Activated CD4-positive, alpha-beta T cell treated with anti-CD3 and anti-CD28 coated beads, Interleukin-2, amount 50 U/mL, for 4 hours (primary cell): ENCODE measurements around the gene MAPK11.

Experiments
- DNase-seq, 2 experiments: peaks; one replicate each; pipeline ENCODE4 v3.0.0-alpha.2; 2020

Gene MAPK11

GRCh38 chr22:50307890-50308596 lies 37.9 kb upstream of the MAPK11 start:
- no peak for DNase-seq

GRCh38 chr22:50306753-50307749 lies 36.9 kb upstream of the MAPK11 start, which contains the start of gene PLXNB2:
TSS of gene PLXNB2 (minus strand) at chr22:50307646. CDS start at chr22:50290584, 17,062 bp downstream.
- no peak for DNase-seq

- DNase-seq: no peak
Measured at GRCh38 chr22:50305923-50306566, 35.9 kb upstream of the MAPK11 start.

GRCh38 chr22:50305393-50305922 lies 35.3 kb upstream of the MAPK11 start:
- DNase-seq: no peak

GRCh38 chr22:50304528-50305392 lies 34.6 kb upstream of the MAPK11 start:
- DNase-seq: no peak

GRCh38 chr22:50303848-50304527 lies 33.8 kb upstream of the MAPK11 start:
- no peak for DNase-seq

- DNase-seq: no peak
Measured at GRCh38 chr22:50303515-50303847, 33.3 kb upstream of the MAPK11 start.

GRCh38 chr22:50302564-50302963 lies 32.4 kb upstream of the MAPK11 start:
- DNase-seq: no peak

- no peak for DNase-seq
Measured at GRCh38 chr22:50302041-50302541, 31.9 kb upstream of the MAPK11 start.

GRCh38 chr22:50301581-50301991 lies 31.4 kb upstream of the MAPK11 start:
- no peak for DNase-seq

GRCh38 chr22:50300620-50301257 lies 30.6 kb upstream of the MAPK11 start:
- DNase-seq: no peak

- no peak for DNase-seq
Measured at GRCh38 chr22:50299785-50300619, 29.8 kb upstream of the MAPK11 start.

- DNase-seq: no peak
Measured at GRCh38 chr22:50298937-50299784, 29.0 kb upstream of the MAPK11 start.

- no peak for DNase-seq
Measured at GRCh38 chr22:50298266-50298637, 28.1 kb upstream of the MAPK11 start.

- DNase-seq: no peak
Measured at GRCh38 chr22:50297510-50298265, 27.5 kb upstream of the MAPK11 start.

- DNase-seq: no peak
Measured at GRCh38 chr22:50296658-50297490, 26.7 kb upstream of the MAPK11 start.

GRCh38 chr22:50294319-50294656 lies 24.1 kb upstream of the MAPK11 start:
- DNase-seq: no peak
